Measurements from ENCODE around the gene ROBO1.
"Not testable (repeated sequence)": the region's sequence is repeated elsewhere in the genome, so short reads cannot be mapped to it uniquely, and the experiment has no call there.

The ROBO1 gene

GRCh38 chr3:79173259-79173658 is 594.5 kb downstream of the ROBO1 start:
- DNase-seq = not testable (repeated sequence)

GRCh38 chr3:79172241-79172640 is 595.6 kb downstream of the ROBO1 start:
- DNase-seq = no peak

GRCh38 chr3:79170021-79170420 is 597.8 kb downstream of the ROBO1 start:
- no peak for DNase-seq

GRCh38 chr3:79167651-79168416 is 600.0 kb downstream of the ROBO1 start:
- DNase-seq = no peak

- no peak for DNase-seq
These were observed 605.1 kb downstream of the ROBO1 start for GRCh38 chr3:79162653-79163052.

GRCh38 chr3:79161941-79162340 is 605.9 kb downstream of the ROBO1 start:
- no peak for DNase-seq

GRCh38 chr3:79160421-79160820 is 607.4 kb downstream of the ROBO1 start:
- no peak for DNase-seq

GRCh38 chr3:79159736-79160135 is 608.1 kb downstream of the ROBO1 start:
- DNase-seq = no peak

GRCh38 chr3:79157191-79157590 is 610.6 kb downstream of the ROBO1 start:
- no peak for DNase-seq

GRCh38 chr3:79154865-79155264 is 612.9 kb downstream of the ROBO1 start:
- no peak for DNase-seq

GRCh38 chr3:79148786-79149185 is 619.0 kb downstream of the ROBO1 start:
- no peak for DNase-seq

GRCh38 chr3:79146024-79146423 is 621.8 kb downstream of the ROBO1 start:
- no peak for DNase-seq

GRCh38 chr3:79140708-79141107 is 627.1 kb downstream of the ROBO1 start:
- DNase-seq = no peak

GRCh38 chr3:79139395-79140068 is 628.3 kb downstream of the ROBO1 start:
- no peak for DNase-seq

GRCh38 chr3:79125313-79125984 is 642.3 kb downstream of the ROBO1 start:
- DNase-seq = no peak

GRCh38 chr3:79115458-79115857 is 652.3 kb downstream of the ROBO1 start:
- no peak for DNase-seq

- no peak for DNase-seq
These were observed 653.9 kb downstream of the ROBO1 start for GRCh38 chr3:79113876-79114275.

- no peak for DNase-seq
These were observed 656.3 kb downstream of the ROBO1 start for GRCh38 chr3:79111375-79112052.

GRCh38 chr3:79109754-79110153 is 658.0 kb downstream of the ROBO1 start:
- no peak for DNase-seq

- DNase-seq = no peak
These were observed 664.5 kb downstream of the ROBO1 start for GRCh38 chr3:79103307-79103706.

- no peak for DNase-seq
These were observed 669.7 kb downstream of the ROBO1 start for GRCh38 chr3:79097964-79098660.

All from nucleus accumbens (tissue), 56 donors.